GM12875 (cell line): ENCODE measurements around the gene PPARGC1A.

Experiments used
- H3K4me3 ChIP-seq: one replicate; pipeline ENCODE4 v1.5.1; 2011; ENCODE audit warnings: low read depth, low read length, control low read depth
- CTCF ChIP-seq: IDR thresholded peaks from 2 replicates; pipeline ENCODE4 v1.5.1; 2011; ENCODE audit warnings: low read depth, mild to moderate bottlenecking, control low read depth, inconsistent platforms, low read length, moderate library complexity, borderline replicate concordance; ENCODE audit not compliant: insufficient read depth

PPARGC1A gene

GRCh38 chr4:23851464-23851863, 38.4 kb downstream of the PPARGC1A start:
- TF ChIP-seq CTCF, result no peak
- H3K4me3 ChIP-seq, result no peak overlapping the region

GRCh38 chr4:23847158-23847557, 42.7 kb downstream of the PPARGC1A start:
- no peak for TF ChIP-seq CTCF
- no peak overlapping the region for H3K4me3 ChIP-seq

- TF ChIP-seq CTCF, result no peak
- no peak overlapping the region for H3K4me3 ChIP-seq
These were observed 44.9 kb downstream of the PPARGC1A start for GRCh38 chr4:23844961-23845360.

- no peak for TF ChIP-seq CTCF
- H3K4me3 ChIP-seq, result no peak overlapping the region
These were observed 50.6 kb downstream of the PPARGC1A start for GRCh38 chr4:23839279-23839678.

- TF ChIP-seq CTCF, result no peak
These were observed 51.2 kb downstream of the PPARGC1A start for GRCh38 chr4:23838607-23839006.

GRCh38 chr4:23838131-23838530, 51.7 kb downstream of the PPARGC1A start:
- H3K4me3 ChIP-seq, result no peak overlapping the region
- TF ChIP-seq CTCF, result no peak

More at GRCh38 chr4:23838607-23839006, 51.2 kb downstream of the PPARGC1A start:
- no peak overlapping the region for H3K4me3 ChIP-seq

- no peak overlapping the region for H3K4me3 ChIP-seq
- TF ChIP-seq CTCF, result no peak
These were observed 52.5 kb downstream of the PPARGC1A start for GRCh38 chr4:23837371-23837770.
